SU-DHL-6 (cell line): ENCODE results near the gene ATP2B2.

ENCODE experiments used
- EZH2phosphoT487 ChIP-seq: fragments of 200-600 bp; sonication (generic), shearing (Covaris generic); conservative IDR thresholded peaks from 2 replicates; pipeline ENCODE4 v1.6.1; 2018; ENCODE audit warnings: mild to moderate bottlenecking, antibody characterized with exemption, low read length, moderate library complexity, mixed read lengths
- TF ChIP-seq, protein P1 (sequence below): fragments of 200-600 bp; sonication (generic); IDR thresholded peaks from one replicate; pipeline ENCODE4 v1.5.1; 2017; ENCODE audit warnings: antibody characterized with exemption, mild to moderate bottlenecking, low read length, moderate library complexity; ENCODE audit not compliant: insufficient read depth, poor library complexity, severe bottlenecking

- TF ChIP-seq, protein P1, sequence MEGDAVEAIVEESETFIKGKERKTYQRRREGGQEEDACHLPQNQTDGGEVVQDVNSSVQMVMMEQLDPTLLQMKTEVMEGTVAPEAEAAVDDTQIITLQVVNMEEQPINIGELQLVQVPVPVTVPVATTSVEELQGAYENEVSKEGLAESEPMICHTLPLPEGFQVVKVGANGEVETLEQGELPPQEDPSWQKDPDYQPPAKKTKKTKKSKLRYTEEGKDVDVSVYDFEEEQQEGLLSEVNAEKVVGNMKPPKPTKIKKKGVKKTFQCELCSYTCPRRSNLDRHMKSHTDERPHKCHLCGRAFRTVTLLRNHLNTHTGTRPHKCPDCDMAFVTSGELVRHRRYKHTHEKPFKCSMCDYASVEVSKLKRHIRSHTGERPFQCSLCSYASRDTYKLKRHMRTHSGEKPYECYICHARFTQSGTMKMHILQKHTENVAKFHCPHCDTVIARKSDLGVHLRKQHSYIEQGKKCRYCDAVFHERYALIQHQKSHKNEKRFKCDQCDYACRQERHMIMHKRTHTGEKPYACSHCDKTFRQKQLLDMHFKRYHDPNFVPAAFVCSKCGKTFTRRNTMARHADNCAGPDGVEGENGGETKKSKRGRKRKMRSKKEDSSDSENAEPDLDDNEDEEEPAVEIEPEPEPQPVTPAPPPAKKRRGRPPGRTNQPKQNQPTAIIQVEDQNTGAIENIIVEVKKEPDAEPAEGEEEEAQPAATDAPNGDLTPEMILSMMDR, result no peak
- no peak for TF ChIP-seq EZH2phosphoT487
These were observed 230.8 kb downstream of the ATP2B2 start for GRCh38 chr3:10274601-10275000.
